ENCODE data around the gene KRTAP12-1. TPM values are rescaled to one million over a fixed set of nuclear protein-coding genes. Genes with fewer than 3 reads are reported as not detected.

The KRTAP12-1 gene
- total RNA-seq, 2 experiments from 2014 or later = not detected

GRCh38 chr21:44658913-44659595 lies 22.9 kb downstream of the KRTAP12-1 start:
- no peaks in the 10 kb centered on the region for H3K4me1 ChIP-seq (ENCODE audit: insufficient read depth, low read length, poor library complexity, severe bottlenecking)
- H3K36me3 ChIP-seq (ENCODE audit: insufficient read depth, low read length) = no peaks in the 10 kb centered on the region
- no peaks in the 10 kb centered on the region for H3K9me3 ChIP-seq (ENCODE audit: low read length)
- H3K4me2 ChIP-seq (ENCODE audit: low read length) = no peak overlapping the region
- DNase-seq (ENCODE audit: low spot score) = no peak
- H3K27ac ChIP-seq (ENCODE audit: low read depth, low read length, poor library complexity, severe bottlenecking) = no peak overlapping the region
- H4K20me1 ChIP-seq (ENCODE audit: insufficient read depth, low read length) = no peaks in the 10 kb centered on the region
- intact Hi-C loops (cut with micrococcal nuclease; ENCODE audit: unreplicated experiment) = no loop called here
- no peak overlapping the region for H3K4me3 ChIP-seq (ENCODE audit: low read depth, low read length, poor library complexity, severe bottlenecking)
- TF ChIP-seq EZH2phosphoT487 (IDR thresholded peaks at IDR 0.05; ENCODE audit: borderline replicate concordance, low read depth, low read length) = no peak
- TF ChIP-seq, protein P1, sequence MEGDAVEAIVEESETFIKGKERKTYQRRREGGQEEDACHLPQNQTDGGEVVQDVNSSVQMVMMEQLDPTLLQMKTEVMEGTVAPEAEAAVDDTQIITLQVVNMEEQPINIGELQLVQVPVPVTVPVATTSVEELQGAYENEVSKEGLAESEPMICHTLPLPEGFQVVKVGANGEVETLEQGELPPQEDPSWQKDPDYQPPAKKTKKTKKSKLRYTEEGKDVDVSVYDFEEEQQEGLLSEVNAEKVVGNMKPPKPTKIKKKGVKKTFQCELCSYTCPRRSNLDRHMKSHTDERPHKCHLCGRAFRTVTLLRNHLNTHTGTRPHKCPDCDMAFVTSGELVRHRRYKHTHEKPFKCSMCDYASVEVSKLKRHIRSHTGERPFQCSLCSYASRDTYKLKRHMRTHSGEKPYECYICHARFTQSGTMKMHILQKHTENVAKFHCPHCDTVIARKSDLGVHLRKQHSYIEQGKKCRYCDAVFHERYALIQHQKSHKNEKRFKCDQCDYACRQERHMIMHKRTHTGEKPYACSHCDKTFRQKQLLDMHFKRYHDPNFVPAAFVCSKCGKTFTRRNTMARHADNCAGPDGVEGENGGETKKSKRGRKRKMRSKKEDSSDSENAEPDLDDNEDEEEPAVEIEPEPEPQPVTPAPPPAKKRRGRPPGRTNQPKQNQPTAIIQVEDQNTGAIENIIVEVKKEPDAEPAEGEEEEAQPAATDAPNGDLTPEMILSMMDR (conservative IDR thresholded peaks at IDR 0.05; ENCODE audit: low read length) = no peak
- H3K79me2 ChIP-seq (ENCODE audit: insufficient read depth, low read depth, low read length) = no peaks in the 10 kb centered on the region
- CTCF ChIA-PET (ENCODE audit: unreplicated experiment) = no interaction called here
- BruUV-seq (replicated peaks) = no TSS peak
- POLR2A ChIA-PET = no interaction called here
- H3K9me2 ChIP-seq (ENCODE audit: insufficient read depth, low read length) = no peaks in the 10 kb centered on the region
- no peak overlapping the region for H2AFZ ChIP-seq (ENCODE audit: low read length)

DNA sequence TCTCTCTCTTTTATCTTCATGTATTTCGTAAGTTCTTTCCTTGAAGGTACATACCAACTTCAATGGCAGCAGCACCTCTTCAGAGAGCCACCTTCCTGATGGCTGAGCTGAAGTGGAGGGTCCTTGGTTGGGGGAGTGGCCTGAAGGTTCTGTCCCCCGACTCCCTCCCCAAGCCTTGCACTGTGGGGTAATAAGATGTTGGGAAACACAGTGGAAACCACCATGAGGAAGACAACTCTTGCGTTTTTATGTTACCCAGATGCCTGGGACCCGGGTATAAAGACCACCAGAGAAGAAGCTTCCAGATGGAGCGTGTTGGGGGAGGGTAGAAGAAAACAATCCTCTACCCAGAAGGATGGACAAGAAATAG lies 23.4 kb downstream of the KRTAP12-1 start:
- ChIA-PET CTCF (ENCODE audit: unreplicated experiment) (no interaction called here), POLR2A (no interaction called here)
- Histone ChIP-seq H3K9me2 (ENCODE audit: insufficient read depth, low read length) (no peaks in the 10 kb centered on the region), H3K9me3 (ENCODE audit: low read length) (no peaks in the 10 kb centered on the region), H3K4me1 (ENCODE audit: insufficient read depth, low read length, poor library complexity, severe bottlenecking) (no peaks in the 10 kb centered on the region), H4K20me1 (ENCODE audit: insufficient read depth, low read length) (no peaks in the 10 kb centered on the region), H3K27ac (ENCODE audit: low read depth, low read length, poor library complexity, severe bottlenecking) (no peak overlapping the region), H3K79me2 (ENCODE audit: insufficient read depth, low read depth, low read length) (no peaks in the 10 kb centered on the region), H3K4me3 (ENCODE audit: low read depth, low read length, poor library complexity, severe bottlenecking) (no peak overlapping the region), H3K4me2 (ENCODE audit: low read length) (no peak overlapping the region), H2AFZ (ENCODE audit: low read length) (no peak overlapping the region), H3K36me3 (ENCODE audit: insufficient read depth, low read length) (no peaks in the 10 kb centered on the region)
- BruUV-seq (replicated peaks) = no TSS peak
- DNase-seq (ENCODE audit: low spot score) = no peak
- TF ChIP-seq, protein P1 (conservative IDR thresholded peaks at IDR 0.05; ENCODE audit: low read length) = no peak
- no peak for TF ChIP-seq EZH2phosphoT487 (IDR thresholded peaks at IDR 0.05; ENCODE audit: borderline replicate concordance, low read depth, low read length)
- intact Hi-C loops (cut with micrococcal nuclease; ENCODE audit: unreplicated experiment) = no loop called here

Measured in OCI-LY7 (cell line).